Right atrium auricular region (tissue), 2 donors: ENCODE results near the gene KDELR3. TPM values are rescaled to one million over a fixed set of nuclear protein-coding genes. Genes with fewer than 3 reads are reported as not detected.

Source experiments
- DNase-seq: peaks from one replicate; pipeline ENCODE4 v3.0.0-alpha.2; 2019; ENCODE audit warnings: low spot score
- H3K27ac ChIP-seq, 2 donors: fragments of 200-600 bp; sonication (generic); 1 replicate in 1 of 2; 2 replicates in 1 of 2; pipeline ENCODE4 v1.5.1; 2016 to 2019
- H3K27me3 ChIP-seq, 2 donors: fragments of 200-600 bp; sonication (generic); one replicate each; pipeline versions ENCODE4 v1.5.1 to v1.6.0; 2017 to 2019
- H3K36me3 ChIP-seq: fragments of 200-600 bp; sonication (generic); one replicate; pipeline ENCODE4 v1.5.1; 2016
- H3K4me1 ChIP-seq, 2 donors: fragments of 200-600 bp; sonication (generic); one replicate each; pipeline versions ENCODE4 v1.5.1 to v1.6.0; 2017 to 2019
- H3K4me3 ChIP-seq, 2 donors: fragments of 200-600 bp; sonication (generic); 1 replicate in 1 of 2; 2 replicates in 1 of 2; pipeline ENCODE4 v1.5.1; 2017 to 2019; ENCODE audit warnings: mild to moderate bottlenecking in 1 of 2, moderate library complexity in 1 of 2
- H3K9me3 ChIP-seq, 2 donors: fragments of 200-600 bp; sonication (generic); one replicate each; pipeline ENCODE4 v1.5.1; 2019
- total RNA-seq, 2 donors: library from RNA; depleted of rRNA; stranded (reverse); fragments of >200 nt; gene quantifications; one replicate each; pipeline ENCODE4 v1.1.0, GENCODE V29; 2016
- TF ChIP-seq, protein P1 (sequence below), 2 donors: fragments of 200-600 bp; sonication (generic); IDR thresholded peaks; one replicate each; pipeline ENCODE4 v1.5.1; 2019; ENCODE audit warnings: antibody characterized with exemption in 2 of 2

Gene KDELR3
- total RNA-seq, 2 donors from 2014 or later, result 8.0 to 9.2 TPM

DNA sequence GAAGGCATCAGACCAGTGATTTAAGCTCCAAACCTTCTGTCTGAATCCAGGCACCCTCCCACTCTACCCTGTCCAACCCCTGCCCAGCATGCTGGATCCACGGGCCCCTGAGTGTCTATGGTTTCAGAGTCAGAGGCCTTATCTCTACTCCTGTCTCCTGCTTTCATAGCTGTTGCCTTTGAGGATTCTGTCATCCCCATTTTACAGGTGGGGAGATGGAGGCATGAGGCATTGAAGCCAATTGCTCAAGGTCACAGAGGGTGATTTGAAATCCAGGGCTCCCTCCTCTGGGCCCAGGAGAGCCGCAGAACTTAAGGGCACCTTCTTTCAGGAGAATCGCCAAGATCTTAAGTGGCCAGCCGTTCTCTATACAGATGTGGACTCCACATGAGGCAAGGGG lies 16.0 kb upstream of the KDELR3 start:
- H3K4me1 ChIP-seq, result peaks cover 4 to 58% of the 10 kb centered on the region in 2 donors
- no peaks in the 10 kb centered on the region for H3K36me3 ChIP-seq
- no peaks in the 10 kb centered on the region for H3K9me3 ChIP-seq
- no peak overlapping the region for H3K4me3 ChIP-seq
- TF ChIP-seq, protein P1, sequence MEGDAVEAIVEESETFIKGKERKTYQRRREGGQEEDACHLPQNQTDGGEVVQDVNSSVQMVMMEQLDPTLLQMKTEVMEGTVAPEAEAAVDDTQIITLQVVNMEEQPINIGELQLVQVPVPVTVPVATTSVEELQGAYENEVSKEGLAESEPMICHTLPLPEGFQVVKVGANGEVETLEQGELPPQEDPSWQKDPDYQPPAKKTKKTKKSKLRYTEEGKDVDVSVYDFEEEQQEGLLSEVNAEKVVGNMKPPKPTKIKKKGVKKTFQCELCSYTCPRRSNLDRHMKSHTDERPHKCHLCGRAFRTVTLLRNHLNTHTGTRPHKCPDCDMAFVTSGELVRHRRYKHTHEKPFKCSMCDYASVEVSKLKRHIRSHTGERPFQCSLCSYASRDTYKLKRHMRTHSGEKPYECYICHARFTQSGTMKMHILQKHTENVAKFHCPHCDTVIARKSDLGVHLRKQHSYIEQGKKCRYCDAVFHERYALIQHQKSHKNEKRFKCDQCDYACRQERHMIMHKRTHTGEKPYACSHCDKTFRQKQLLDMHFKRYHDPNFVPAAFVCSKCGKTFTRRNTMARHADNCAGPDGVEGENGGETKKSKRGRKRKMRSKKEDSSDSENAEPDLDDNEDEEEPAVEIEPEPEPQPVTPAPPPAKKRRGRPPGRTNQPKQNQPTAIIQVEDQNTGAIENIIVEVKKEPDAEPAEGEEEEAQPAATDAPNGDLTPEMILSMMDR (IDR thresholded peaks at IDR 0.05), result no peak
- no peaks in the 10 kb centered on the region for H3K27me3 ChIP-seq
- peak overlapping the region; percentile 77 to 91 for H3K27ac ChIP-seq
- no peak for DNase-seq

DNA sequence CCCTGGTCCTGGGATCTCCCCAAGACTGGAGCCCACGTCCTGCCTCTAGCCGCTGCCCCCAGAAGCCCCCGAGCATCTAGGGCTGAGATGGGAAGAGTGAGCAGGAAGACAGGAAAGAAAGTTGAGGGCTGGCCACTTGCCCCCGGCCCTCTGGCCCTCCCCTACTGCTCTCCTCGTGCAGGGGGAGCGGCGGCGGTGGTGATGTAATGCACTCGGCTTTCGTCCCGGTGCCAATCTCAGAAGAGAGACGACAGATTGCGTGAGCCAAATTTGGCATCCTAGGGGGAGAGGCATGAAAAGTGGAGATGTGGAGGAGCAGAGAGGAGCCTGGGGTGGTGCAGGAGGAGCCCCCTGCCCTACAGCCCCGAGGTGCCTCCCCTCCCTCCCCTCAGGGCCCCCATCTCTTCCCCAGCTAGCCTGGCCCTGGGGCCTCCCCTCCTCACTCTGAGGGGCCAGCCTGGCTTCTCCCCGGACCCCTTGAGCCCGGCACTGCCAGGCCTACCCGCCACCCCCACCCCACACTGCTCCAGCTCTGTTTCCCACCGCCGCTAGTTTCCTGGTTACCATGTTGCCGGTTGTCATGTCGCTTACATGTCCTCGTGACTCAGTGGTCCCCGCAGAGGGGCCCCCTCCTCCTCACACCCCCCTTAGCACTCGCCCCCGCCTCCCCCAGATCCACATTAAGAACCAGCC lies 15.4 kb upstream of the KDELR3 start:
- no peaks in the 10 kb centered on the region for H3K36me3 ChIP-seq
- no peaks in the 10 kb centered on the region for H3K9me3 ChIP-seq
- TF ChIP-seq, protein P1 (IDR thresholded peaks at IDR 0.05), result no peak
- peaks cover 4 to 58% of the 10 kb centered on the region in 2 donors for H3K4me1 ChIP-seq
- DNase-seq, result peak; percentile 73
- no peaks in the 10 kb centered on the region for H3K27me3 ChIP-seq
- H3K4me3 ChIP-seq, result no peak overlapping the region
- peak overlapping the region; percentile 77 to 91 for H3K27ac ChIP-seq

DNA sequence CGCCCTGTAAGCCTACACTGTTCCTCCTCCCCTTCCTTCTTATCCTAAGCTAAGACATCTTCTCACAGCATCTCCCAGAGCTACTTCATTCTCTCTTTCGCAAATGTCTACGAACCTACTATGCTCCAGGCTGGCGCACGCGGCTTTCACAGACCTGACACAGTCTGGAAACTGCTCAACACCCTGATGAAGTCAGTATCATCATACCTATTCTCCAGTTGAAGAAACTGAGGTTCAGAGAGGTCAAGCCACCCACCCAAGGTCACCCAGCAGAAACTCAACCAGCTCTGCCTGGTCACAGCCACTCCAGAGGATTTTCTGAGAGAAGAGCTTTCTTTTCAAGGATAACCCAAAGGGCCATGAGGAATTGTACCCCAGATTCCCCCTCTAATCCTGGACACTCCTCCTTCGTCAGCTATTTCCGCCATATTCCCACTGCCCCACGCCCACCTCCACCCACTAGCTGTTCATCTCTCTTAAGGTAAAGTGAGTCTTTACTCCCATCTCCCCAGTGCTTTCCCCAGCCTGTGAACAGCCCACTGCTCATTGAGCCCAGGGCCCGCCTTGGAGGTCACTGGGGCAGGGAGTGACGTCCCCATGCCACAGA lies 14.7 kb upstream of the KDELR3 start:
- Histone ChIP-seq H3K27ac (peak overlapping the region; percentile 77 to 91), H3K4me3 (no peak overlapping the region), H3K9me3 (no peaks in the 10 kb centered on the region), H3K4me1 (peaks cover 4 to 58% of the 10 kb centered on the region in 2 donors), H3K36me3 (no peaks in the 10 kb centered on the region), H3K27me3 (no peaks in the 10 kb centered on the region)
- no peak for DNase-seq
- TF ChIP-seq, protein P1 (IDR thresholded peaks at IDR 0.05), result no peak

DNA sequence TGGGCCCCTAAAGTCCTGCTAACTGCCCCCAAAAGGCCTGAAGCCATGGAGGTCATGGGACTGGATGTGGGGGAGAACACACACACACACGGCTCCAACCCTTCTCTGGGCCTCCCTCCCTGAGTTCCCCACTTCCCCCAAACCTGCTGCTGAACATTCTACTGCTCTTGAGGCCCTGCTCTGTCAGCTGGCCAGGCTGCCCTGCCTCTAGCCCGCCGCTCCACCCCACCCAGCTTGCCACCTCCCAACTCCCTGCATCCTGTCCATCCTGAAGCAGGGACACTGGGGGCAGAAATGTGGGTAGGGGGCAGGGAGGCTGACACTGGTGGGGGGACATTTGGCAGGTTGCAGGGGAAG lies 13.9 kb upstream of the KDELR3 start:
- Histone ChIP-seq H3K27me3 (no peaks in the 10 kb centered on the region), H3K36me3 (no peaks in the 10 kb centered on the region), H3K9me3 (no peaks in the 10 kb centered on the region), H3K4me1 (peaks cover 4 to 58% of the 10 kb centered on the region in 2 donors), H3K27ac (peak overlapping the region; percentile 77 to 91), H3K4me3 (peak overlapping the region in 1 of 2 donors; percentile 62)
- DNase-seq, result no peak
- TF ChIP-seq, protein P1 (IDR thresholded peaks at IDR 0.05), result no peak

DNA sequence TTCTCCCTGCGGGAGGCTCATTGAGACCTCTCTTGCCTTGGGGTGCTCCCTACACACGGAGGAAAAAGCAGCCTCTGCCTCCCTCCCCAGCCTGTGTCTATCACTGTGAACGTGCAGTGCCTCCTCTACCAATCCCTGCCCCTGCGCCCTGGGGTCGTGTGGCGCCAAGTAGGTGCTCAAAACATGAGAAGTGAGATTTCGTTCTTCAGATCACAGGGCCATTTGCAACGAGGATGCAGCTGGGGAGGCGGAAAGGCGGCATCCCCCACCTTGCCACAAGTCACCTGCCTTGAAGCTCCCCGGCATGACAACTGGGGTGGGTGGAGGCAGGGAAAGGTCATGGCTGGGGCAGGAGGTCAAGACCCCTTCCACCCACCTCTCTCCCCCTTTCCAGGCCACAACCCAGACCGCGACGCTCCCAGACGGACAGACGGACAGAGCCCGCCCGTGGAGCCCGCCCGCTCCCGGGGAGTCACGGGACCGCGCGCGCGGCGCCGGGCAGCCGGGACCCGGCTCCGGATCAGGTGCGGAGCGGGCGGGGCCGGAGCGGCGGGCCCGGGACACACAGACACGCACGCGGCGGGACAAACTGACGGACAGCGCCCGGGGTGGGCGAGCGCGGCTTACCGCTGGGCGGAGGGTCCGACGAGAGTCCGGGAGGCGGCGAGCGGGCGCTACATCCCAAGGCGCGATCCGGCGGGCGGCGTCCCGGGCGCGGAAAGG lies 13.4 kb upstream of the KDELR3 start:
- DNase-seq, result no peak
- H3K36me3 ChIP-seq, result no peaks in the 10 kb centered on the region

More for the DNA sequence above, 13.4 kb upstream of the KDELR3 start:
- H3K27me3 ChIP-seq, result no peaks in the 10 kb centered on the region
- TF ChIP-seq, protein P1 (IDR thresholded peaks at IDR 0.05), result no peak
- no peaks in the 10 kb centered on the region for H3K9me3 ChIP-seq
- peak overlapping the region; percentile 62 to 66 for H3K4me3 ChIP-seq
- H3K27ac ChIP-seq, result peak overlapping the region; percentile 77 to 91
- peaks cover 4 to 52% of the 10 kb centered on the region in 2 donors for H3K4me1 ChIP-seq
